ENCODE measurements around the gene RASIP1. TPM values are rescaled to one million over a fixed set of nuclear protein-coding genes. Genes with fewer than 3 reads are reported as not detected.

The RASIP1 gene
- total and polyA plus RNA-seq, 2 of the 8 experiments (the other 6 are each of a cell fraction or from before 2014, with no cell fraction given): 9.3 to 11.4 TPM

- TF ChIP-seq GABPA (IDR thresholded peaks at IDR 0.05; ENCODE audit: borderline replicate concordance, insufficient read depth, low read length) (no peak), BRCA1 (IDR thresholded peaks at IDR 0.05; ENCODE audit: low read depth, low read length) (no peak), CBX8 (IDR thresholded peaks at IDR 0.05; ENCODE audit: borderline replicate concordance, low read depth, low read length) (no peak), RNF2 (IDR thresholded peaks at IDR 0.05; ENCODE audit: borderline replicate concordance, low read depth, low read length, missing control alignments, poor library complexity, severe bottlenecking) (no peak), CHD2 (IDR thresholded peaks at IDR 0.05; ENCODE audit: low read length) (no peak)
Measured at GRCh38 chr19:48772503-48772953, 32.1 kb upstream of the RASIP1 start (continued).

Measured in H1 (cell line).